Body of pancreas (tissue), 4 donors: ENCODE results near the gene PACS1. TPM values are rescaled to one million over a fixed set of nuclear protein-coding genes. Genes with fewer than 3 reads are reported as not detected.
"Not testable (repeated sequence)": the region's sequence is repeated elsewhere in the genome, so short reads cannot be mapped to it uniquely, and the experiment has no call there.

ENCODE experiments used
- ATAC-seq: fragments of 150-250 bp; one replicate; pipeline ENCODE4 v1.9.1; 2016
- DNase-seq, 4 donors: peaks; one replicate each; pipeline ENCODE4 v3.0.0-alpha.2; 2019
- H3K27ac ChIP-seq, 4 donors: fragments of 200-600 bp; sonication (generic); 1 replicate in 3 of 4; 2 replicates in 1 of 4; pipeline versions ENCODE4 v1.5.1 to v1.6.1; 2016 to 2019; ENCODE audit warnings: mild to moderate bottlenecking in 1 of 4, mixed read lengths in 1 of 4, moderate library complexity in 1 of 4
- H3K27me3 ChIP-seq, 2 donors: fragments of 200-600 bp; sonication (generic); one replicate each; pipeline ENCODE4 v1.6.0; 2016; ENCODE audit warnings: mild to moderate bottlenecking in 1 of 2
- H3K36me3 ChIP-seq, 2 donors: fragments of 200-600 bp; sonication (generic); replicated peaks in 1 of 2; 2 replicates each; pipeline ENCODE4 v1.5.1; 2016; ENCODE audit warnings: low read depth in 2 of 2; ENCODE audit not compliant: insufficient read depth in 1 of 2
- H3K4me1 ChIP-seq: fragments of 200-600 bp; sonication (generic); one replicate; pipeline ENCODE4 v1.6.0; 2016
- H3K4me3 ChIP-seq, 2 donors: fragments of 200-600 bp; sonication (generic); 1 replicate in 1 of 2; 2 replicates in 1 of 2; pipeline ENCODE4 v1.5.1; 2016 to 2019
- H3K9me3 ChIP-seq, 3 donors: fragments of 200-600 bp; sonication (generic); 1 replicate in 2 of 3; 2 replicates in 1 of 3; pipeline ENCODE4 v1.5.1; 2016
- CTCF ChIP-seq, 7 experiments: fragments of 450-650 bp in 4 of 7; fragments of 200-600 bp in 3 of 7; sonication (generic) in 3 of 7; IDR thresholded peaks; one replicate each; pipeline ENCODE4 v1.5.1; 2016 to 2019; ENCODE audit warnings: antibody characterized with exemption in 7 of 7
- POLR2A ChIP-seq, 3 donors: fragments of 450-650 bp; IDR thresholded peaks; one replicate each; pipeline ENCODE4 v1.6.1; 2016; ENCODE audit warnings: antibody characterized with exemption in 3 of 3, mild to moderate bottlenecking in 2 of 3
- WGBS, 2 donors: methylation state at CpG; one replicate each; pipeline ENCODE4 v1.1.5; 2017; 5-methylcytosine and 5-hydroxymethylcytosine counted together
- intact Hi-C: fragments of 100-400 bp; cut with DNase I; formaldehyde crosslinking; loops from one replicate; pipeline ENCODE4 v1.15.1; 2023
- total RNA-seq, 2 donors: library from RNA; depleted of rRNA; stranded (reverse); fragments of >200 nt; gene quantifications; one replicate each; pipeline ENCODE4 v1.1.0, GENCODE V29; 2016

Gene PACS1
- total RNA-seq, 2 donors from 2014 or later = 17.5 to 19.7 TPM

DNA sequence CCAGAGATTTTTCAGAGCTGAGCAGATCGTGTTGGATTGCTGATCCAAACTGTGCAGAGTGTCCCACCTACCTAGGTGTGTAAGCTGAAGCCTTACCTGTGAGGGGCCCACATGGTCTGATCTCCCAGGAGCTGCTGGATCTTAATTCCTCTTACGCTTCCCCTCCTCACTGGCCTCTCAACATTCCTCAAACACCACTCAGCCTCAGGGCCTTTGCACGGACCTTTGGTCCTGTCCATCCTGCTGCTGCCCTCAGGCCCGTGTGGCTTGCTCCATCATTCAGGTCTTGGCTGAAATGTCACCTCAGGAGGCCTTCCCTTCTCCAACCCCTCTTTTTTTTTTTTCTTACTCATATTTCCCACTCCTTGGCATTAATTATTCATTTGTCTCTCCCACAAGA lies 177.2 kb downstream of the PACS1 start:
- Histone ChIP-seq H3K36me3 (no peaks in the 10 kb centered on the region), H3K4me1 (no peaks in the 10 kb centered on the region), H3K9me3 (no peaks in the 10 kb centered on the region), H3K27me3 (no peaks in the 10 kb centered on the region), H3K27ac (no peak overlapping the region), H3K4me3 (no peak overlapping the region)
- intact Hi-C loops = no loop called here
- DNase-seq (no peak), ATAC-seq (no peak)
- no peak for TF ChIP-seq POLR2A (IDR thresholded peaks at IDR 0.05)
- TF ChIP-seq CTCF (IDR thresholded peaks at IDR 0.05) = no peak
- 89 to 95% methylated on average over 4 of the region's 4 CpGs for WGBS, 2 donors

DNA sequence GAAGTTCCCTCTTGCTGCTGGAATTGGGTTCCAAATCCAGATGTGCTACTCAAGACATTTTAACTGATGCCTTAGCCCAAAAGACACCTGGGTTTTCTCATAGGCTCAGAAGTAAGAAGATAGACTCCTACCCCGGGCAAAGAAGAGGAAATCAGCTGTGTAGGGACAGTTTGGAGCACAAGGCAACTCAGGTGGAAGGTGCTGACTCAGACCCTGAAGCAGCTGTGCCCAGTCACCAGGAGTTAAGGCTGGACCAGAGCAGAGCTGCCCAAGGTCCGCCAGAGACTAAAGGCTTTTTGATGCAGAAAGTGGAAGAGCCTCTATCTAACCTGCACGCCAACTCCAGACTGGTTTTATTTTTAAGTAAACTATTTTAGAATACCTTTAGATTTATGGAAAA lies 177.7 kb downstream of the PACS1 start:
- Histone ChIP-seq H3K4me1 (no peaks in the 10 kb centered on the region), H3K36me3 (no peaks in the 10 kb centered on the region), H3K9me3 (no peaks in the 10 kb centered on the region), H3K4me3 (no peak overlapping the region), H3K27me3 (no peaks in the 10 kb centered on the region), H3K27ac (no peak overlapping the region)
- 78 to 92% methylated on average over 3 of the region's 3 CpGs for WGBS, 2 donors
- no peak for TF ChIP-seq POLR2A (IDR thresholded peaks at IDR 0.05)
- TF ChIP-seq CTCF (IDR thresholded peaks at IDR 0.05) = no peak
- ATAC-seq (no peak), DNase-seq (no peak)
- intact Hi-C loops = no loop called here

DNA sequence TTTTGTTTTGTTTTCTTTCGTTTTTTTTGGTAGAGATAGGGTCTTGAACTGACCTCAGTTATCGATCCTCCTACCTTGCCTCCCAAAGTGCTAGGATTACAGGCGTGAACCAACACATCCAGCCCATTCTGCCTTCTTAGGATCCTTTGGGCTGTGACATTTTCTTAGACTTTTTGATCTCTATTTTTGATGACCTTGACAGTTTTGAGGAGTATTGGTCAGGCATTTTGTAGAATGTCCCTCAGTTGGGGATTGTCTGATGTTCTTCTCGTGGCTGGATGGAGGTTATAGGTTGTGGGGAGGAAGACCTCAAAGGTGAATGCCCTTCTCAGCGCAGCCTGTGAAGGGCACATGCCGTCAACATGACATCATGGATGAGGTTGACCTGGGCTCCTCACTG lies 178.8 kb downstream of the PACS1 start:
- no peak overlapping the region for H3K27ac ChIP-seq
- WGBS, 2 donors = 71 to 78% methylated on average over 5 to 6 of the region's 6 CpGs
- H3K27me3 ChIP-seq = no peaks in the 10 kb centered on the region
- no peak for ATAC-seq
- no peaks in the 10 kb centered on the region for H3K36me3 ChIP-seq
- no peak overlapping the region for H3K4me3 ChIP-seq
- no peak for TF ChIP-seq POLR2A (IDR thresholded peaks at IDR 0.05)
- TF ChIP-seq CTCF (IDR thresholded peaks at IDR 0.05) = no peak
- no peaks in the 10 kb centered on the region for H3K9me3 ChIP-seq
- DNase-seq = no peak
- intact Hi-C loops = no loop called here
- no peaks in the 10 kb centered on the region for H3K4me1 ChIP-seq

- Histone ChIP-seq H3K4me3 (no peak overlapping the region), H3K27ac (no peak overlapping the region), H3K9me3 (no peaks in the 10 kb centered on the region), H3K36me3 (no peaks in the 10 kb centered on the region), H3K4me1 (peaks cover 2% of the 10 kb centered on the region), H3K27me3 (no peaks in the 10 kb centered on the region)
- no peak for TF ChIP-seq CTCF (IDR thresholded peaks at IDR 0.05)
- TF ChIP-seq POLR2A (IDR thresholded peaks at IDR 0.05) = no peak
- DNase-seq (no peak), ATAC-seq (no peak)
- WGBS, 2 donors = 78% methylated on average over 7 of the region's 7 CpGs
- intact Hi-C loops = no loop called here
Observed at GRCh38 chr11:66251809-66252208, 181.7 kb downstream of the PACS1 start.

GRCh38 chr11:66253081-66253480 lies 183.0 kb downstream of the PACS1 start:
- 61 to 63% methylated on average over 6 of the region's 6 CpGs for WGBS, 2 donors
- intact Hi-C loops, H3K9me3 ChIP-seq, H3K4me1 ChIP-seq, ATAC-seq, H3K27me3 ChIP-seq, H3K36me3 ChIP-seq, H3K27ac ChIP-seq, H3K4me3 ChIP-seq, DNase-seq: not testable (repeated sequence)
